Breast epithelium (tissue), 4 donors: ENCODE measurements around the gene WRNIP1. TPM values are rescaled to one million over a fixed set of nuclear protein-coding genes. Genes with fewer than 3 reads are reported as not detected.
A peak's percentile ranks its signal among the peaks of the same experiment; 100 is the strongest.

Experiments used
- DNase-seq, 2 donors: peaks; one replicate each; pipeline ENCODE4 v3.0.0-alpha.2; 2019; ENCODE audit warnings: low spot score in 2 of 2
- H3K27ac ChIP-seq, 2 donors: fragments of 200-600 bp; sonication (generic) in 1 of 2; one replicate each; pipeline ENCODE4 v1.5.1; 2016 to 2019; ENCODE audit warnings: mild to moderate bottlenecking in 1 of 2
- H3K27me3 ChIP-seq, 2 donors: fragments of 200-600 bp; sonication (generic) in 1 of 2; one replicate each; pipeline versions ENCODE4 v1.5.1 to v1.6.0; 2017 to 2019; ENCODE audit warnings: control low read depth in 1 of 2, mild to moderate bottlenecking in 1 of 2
- H3K36me3 ChIP-seq: fragments of 200-600 bp; one replicate; pipeline ENCODE4 v1.5.1; 2019
- H3K4me1 ChIP-seq, 2 donors: fragments of 200-600 bp; sonication (generic); one replicate each; pipeline ENCODE4 v1.5.1; 2016 to 2019; ENCODE audit warnings: control low read depth in 1 of 2
- H3K4me3 ChIP-seq, 3 donors: fragments of 200-600 bp; sonication (generic); 1 replicate in 2 of 3; 2 replicates in 1 of 3; pipeline ENCODE4 v1.5.1; 2016 to 2019; ENCODE audit warnings: mild to moderate bottlenecking in 3 of 3, moderate library complexity in 2 of 3
- H3K9me3 ChIP-seq, 2 donors: fragments of 200-600 bp; sonication (generic) in 1 of 2; one replicate each; pipeline ENCODE4 v1.5.1; 2016 to 2019; ENCODE audit warnings: control low read depth in 1 of 2
- POLR2A ChIP-seq: fragments of 450-650 bp; IDR thresholded peaks from one replicate; pipeline ENCODE4 v1.6.1; 2016; ENCODE audit warnings: antibody characterized with exemption, mild to moderate bottlenecking, moderate library complexity
- POLR2AphosphoS5 ChIP-seq, 3 donors: sonication (generic); formaldehyde crosslinking; IDR thresholded peaks; one replicate each; pipeline ENCODE4 v1.6.1; 2017; ENCODE audit warnings: antibody characterized with exemption in 3 of 3
- intact Hi-C: fragments of 100-400 bp; cut with DNase I; formaldehyde crosslinking; loops from one replicate; pipeline ENCODE4 v1.15.1; 2023; ENCODE audit warnings: low total_unique reads
- total RNA-seq, 3 donors: library from RNA; depleted of rRNA; stranded (reverse); fragments of >200 nt; gene quantifications; one replicate each; pipeline ENCODE4 v1.1.0, GENCODE V29; 2016
- TF ChIP-seq, protein P1 (sequence below), 3 donors: fragments of 450-650 bp; IDR thresholded peaks; one replicate each; pipeline ENCODE4 v1.5.1; 2016 to 2017; ENCODE audit warnings: antibody characterized with exemption in 3 of 3, mild to moderate bottlenecking in 3 of 3, moderate library complexity in 3 of 3

WRNIP1 gene
- total RNA-seq, 3 donors from 2014 or later: 40.6 to 62.3 (median 59.3) TPM

DNA sequence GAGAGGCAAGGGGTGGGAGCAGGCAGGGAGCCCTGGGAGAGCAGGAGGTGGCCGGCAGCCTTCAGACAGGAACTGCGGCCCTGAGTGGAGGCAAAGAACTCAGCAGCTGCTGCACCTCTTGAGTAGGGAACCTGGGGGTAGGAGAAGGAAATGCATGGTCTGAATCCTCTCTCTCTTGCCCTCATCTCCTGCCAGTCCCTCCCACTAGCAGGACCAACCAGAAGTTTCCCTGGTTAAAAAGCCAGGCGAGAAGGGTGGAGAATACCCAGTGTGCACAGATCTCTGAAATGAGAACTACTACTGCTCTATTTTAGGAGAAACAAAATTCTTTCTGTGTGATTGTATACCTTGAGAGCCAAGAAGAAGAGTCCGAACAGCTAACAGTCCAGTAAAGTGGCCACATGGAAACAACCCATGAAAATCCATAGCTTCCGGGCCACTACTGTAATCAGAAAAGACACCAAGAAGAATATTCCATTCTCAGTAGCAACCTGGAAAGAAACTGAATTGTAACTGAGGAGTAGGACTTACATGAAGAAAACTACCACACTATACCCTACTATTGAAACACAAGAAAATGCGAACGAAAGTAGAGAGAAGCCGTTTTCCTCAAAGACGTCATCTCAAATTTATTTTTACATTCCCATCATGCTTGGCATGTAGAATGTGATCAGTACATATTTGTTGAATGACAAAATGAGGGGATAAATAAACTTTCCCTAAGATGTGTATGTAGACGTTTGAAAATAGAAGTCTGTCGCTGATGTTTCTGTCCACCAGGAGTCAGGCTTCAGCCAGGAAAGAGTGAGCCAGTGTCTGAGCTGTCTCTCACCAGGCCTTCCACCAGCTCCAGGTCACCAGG lies 25.6 kb downstream of the WRNIP1 start:
- peak in 1 of 2 donors; percentile 57 for DNase-seq
- Histone ChIP-seq H3K27ac (peak overlapping the region; percentile 8 to 14), H3K4me1 (no peaks in the 10 kb centered on the region), H3K9me3 (no peaks in the 10 kb centered on the region), H3K4me3 (no peak overlapping the region), H3K27me3 (no peaks in the 10 kb centered on the region), H3K36me3 (no peaks in the 10 kb centered on the region)
- intact Hi-C loops: no loop called here
- TF ChIP-seq POLR2AphosphoS5 (IDR thresholded peaks at IDR 0.05) (no peak), POLR2A (no peak)
- TF ChIP-seq, protein P1, sequence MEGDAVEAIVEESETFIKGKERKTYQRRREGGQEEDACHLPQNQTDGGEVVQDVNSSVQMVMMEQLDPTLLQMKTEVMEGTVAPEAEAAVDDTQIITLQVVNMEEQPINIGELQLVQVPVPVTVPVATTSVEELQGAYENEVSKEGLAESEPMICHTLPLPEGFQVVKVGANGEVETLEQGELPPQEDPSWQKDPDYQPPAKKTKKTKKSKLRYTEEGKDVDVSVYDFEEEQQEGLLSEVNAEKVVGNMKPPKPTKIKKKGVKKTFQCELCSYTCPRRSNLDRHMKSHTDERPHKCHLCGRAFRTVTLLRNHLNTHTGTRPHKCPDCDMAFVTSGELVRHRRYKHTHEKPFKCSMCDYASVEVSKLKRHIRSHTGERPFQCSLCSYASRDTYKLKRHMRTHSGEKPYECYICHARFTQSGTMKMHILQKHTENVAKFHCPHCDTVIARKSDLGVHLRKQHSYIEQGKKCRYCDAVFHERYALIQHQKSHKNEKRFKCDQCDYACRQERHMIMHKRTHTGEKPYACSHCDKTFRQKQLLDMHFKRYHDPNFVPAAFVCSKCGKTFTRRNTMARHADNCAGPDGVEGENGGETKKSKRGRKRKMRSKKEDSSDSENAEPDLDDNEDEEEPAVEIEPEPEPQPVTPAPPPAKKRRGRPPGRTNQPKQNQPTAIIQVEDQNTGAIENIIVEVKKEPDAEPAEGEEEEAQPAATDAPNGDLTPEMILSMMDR (IDR thresholded peaks at IDR 0.05): peak; percentile 18 to 81 (median 64)

DNA sequence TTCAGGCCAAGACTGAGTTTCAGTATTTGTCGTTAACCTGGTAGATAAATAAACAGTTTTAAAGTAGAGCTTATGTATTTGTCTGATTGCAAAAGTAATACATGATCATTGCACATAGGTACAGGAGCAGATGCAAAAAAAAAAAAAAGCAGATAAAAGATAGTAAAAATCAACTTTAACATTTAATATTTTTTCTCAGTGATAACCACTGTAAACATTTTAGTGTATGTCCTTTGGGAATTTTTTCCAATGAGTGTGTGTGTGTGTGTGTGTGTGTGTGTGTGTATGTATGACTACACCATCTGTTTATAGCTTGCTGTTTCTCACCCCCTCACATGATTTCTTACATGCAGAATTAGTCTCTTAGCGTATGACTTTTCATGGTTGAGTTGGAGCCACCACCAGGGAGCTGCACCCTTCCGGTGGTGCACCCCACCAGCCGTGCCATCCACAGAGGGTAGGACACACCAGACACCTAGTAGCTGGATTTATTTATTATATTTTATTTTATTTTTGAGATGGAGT lies 26.3 kb downstream of the WRNIP1 start:
- no peak overlapping the region for H3K4me3 ChIP-seq
- H3K9me3 ChIP-seq: no peaks in the 10 kb centered on the region
- DNase-seq: no peak
- intact Hi-C loops: no loop called here
- H3K4me1 ChIP-seq: no peaks in the 10 kb centered on the region
- TF ChIP-seq POLR2AphosphoS5 (IDR thresholded peaks at IDR 0.05) (no peak), POLR2A (no peak)
- TF ChIP-seq, protein P1 (IDR thresholded peaks at IDR 0.05): no peak
- H3K36me3 ChIP-seq: no peaks in the 10 kb centered on the region
- H3K27me3 ChIP-seq: no peaks in the 10 kb centered on the region
- no peak overlapping the region for H3K27ac ChIP-seq

DNA sequence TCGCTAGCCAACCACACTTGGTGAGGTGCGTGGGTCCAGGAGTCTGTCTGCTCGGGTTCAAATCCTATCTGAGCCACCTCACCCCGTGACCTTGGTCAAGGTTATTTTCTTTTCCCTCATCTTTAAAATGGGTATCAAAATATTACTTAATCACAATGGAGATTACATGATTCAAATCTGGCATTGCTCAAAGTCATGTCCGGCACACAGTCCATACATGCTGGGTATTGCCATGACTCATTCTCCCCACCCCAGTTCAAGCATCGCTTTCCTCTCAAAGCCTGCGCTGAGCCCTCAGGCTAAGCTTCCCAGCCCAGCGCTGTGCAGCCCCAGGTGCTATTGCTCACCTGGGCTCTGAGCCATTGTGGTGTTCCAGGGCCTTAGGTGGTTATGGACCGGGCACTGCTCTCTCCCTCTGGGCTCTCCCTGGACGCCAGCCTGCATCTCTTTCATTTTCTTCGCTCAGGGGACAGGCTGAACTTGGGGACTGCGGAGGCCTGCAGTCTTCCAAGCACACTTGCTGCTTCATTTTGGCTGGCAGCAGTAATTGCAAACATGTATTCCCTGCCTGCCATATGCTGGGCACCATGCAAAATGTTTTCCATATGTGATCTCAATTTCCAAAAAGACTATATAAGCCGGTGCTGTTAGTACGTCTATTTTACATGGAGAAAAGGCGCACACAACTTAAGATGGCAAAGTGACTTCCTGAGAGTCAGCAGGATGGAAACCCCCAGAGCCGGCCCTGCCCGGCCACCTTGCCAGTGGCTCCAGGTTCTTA lies 27.3 kb downstream of the WRNIP1 start:
- H3K4me1 ChIP-seq: no peaks in the 10 kb centered on the region
- TF ChIP-seq POLR2A: no peak
- no peak for TF ChIP-seq POLR2AphosphoS5 (IDR thresholded peaks at IDR 0.05)
- TF ChIP-seq, protein P1 (IDR thresholded peaks at IDR 0.05): no peak
- no peak overlapping the region for H3K4me3 ChIP-seq
- H3K9me3 ChIP-seq: no peaks in the 10 kb centered on the region
- H3K27me3 ChIP-seq: no peaks in the 10 kb centered on the region
- no peak for DNase-seq
- H3K27ac ChIP-seq: peak overlapping the region in 1 of 2 donors; percentile 16
- intact Hi-C loops: no loop called here
- H3K36me3 ChIP-seq: no peaks in the 10 kb centered on the region

DNA sequence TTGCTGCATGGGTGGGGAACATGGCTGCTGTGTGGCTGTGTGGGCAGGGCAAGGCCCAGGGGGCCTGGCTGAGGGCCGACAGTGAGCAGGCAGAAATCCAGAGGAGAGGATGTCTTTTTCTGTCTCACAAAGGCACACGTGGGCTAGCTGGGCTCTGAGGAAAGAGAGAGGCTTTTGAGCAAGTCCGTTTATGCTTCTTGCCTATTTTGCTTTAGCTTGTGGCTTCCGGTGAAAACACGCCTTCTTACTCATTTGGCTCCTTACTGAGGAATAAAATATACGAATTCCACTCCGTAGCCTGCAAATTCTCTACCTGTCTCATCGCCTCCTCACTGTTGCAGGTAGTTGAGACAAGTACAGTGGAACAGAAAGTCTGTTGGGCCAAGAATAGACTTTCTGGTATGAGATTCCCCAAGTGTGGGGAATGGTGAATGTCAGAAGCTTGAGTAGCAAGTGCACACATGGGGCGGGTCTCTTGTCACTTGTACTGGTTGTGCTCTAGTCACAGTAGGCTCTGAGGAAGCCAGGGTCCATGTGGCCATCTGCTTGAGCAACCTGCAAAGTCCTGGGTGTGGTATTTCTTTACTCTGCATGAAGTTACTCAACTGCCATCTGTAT lies 28.4 kb downstream of the WRNIP1 start:
- peak overlapping the region; percentile 30 to 44 for H3K27ac ChIP-seq
- no peak overlapping the region for H3K4me3 ChIP-seq
- no peak for TF ChIP-seq POLR2A
- TF ChIP-seq POLR2AphosphoS5 (IDR thresholded peaks at IDR 0.05): no peak
- TF ChIP-seq, protein P1 (IDR thresholded peaks at IDR 0.05): no peak
- intact Hi-C loops: no loop called here
- peak in 1 of 2 donors; percentile 48 for DNase-seq
- H3K4me1 ChIP-seq: no peaks in the 10 kb centered on the region
- no peaks in the 10 kb centered on the region for H3K27me3 ChIP-seq
- H3K9me3 ChIP-seq: no peaks in the 10 kb centered on the region
- no peaks in the 10 kb centered on the region for H3K36me3 ChIP-seq
